Stimulated activated CD4-positive, alpha-beta T cell treated with anti-CD3 and anti-CD28 coated beads, Interleukin-1b, Interleukin-23, amount 100 ng/mL, for 48 hours (primary cell): ENCODE measurements around the gene EN2.

Experiments used
- DNase-seq: peaks from one replicate; pipeline ENCODE4 v3.0.0-alpha.2; 2020

The EN2 gene

GRCh38 chr7:155511702-155511996 lies 53.7 kb downstream of the EN2 start:
- DNase-seq: no peak

GRCh38 chr7:155512246-155512887 lies 54.4 kb downstream of the EN2 start:
- no peak for DNase-seq

- no peak for DNase-seq
These were observed 55.8 kb downstream of the EN2 start for GRCh38 chr7:155513543-155514285.

GRCh38 chr7:155514296-155514695 lies 56.4 kb downstream of the EN2 start:
- DNase-seq: no peak
